Adrenal gland (tissue), 12 donors: ENCODE data around the gene ITGA1. TPM values are rescaled to one million over a fixed set of nuclear protein-coding genes. Genes with fewer than 3 reads are reported as not detected.

Experiments
- DNase-seq, 7 donors: peaks; one replicate each; pipeline ENCODE4 v3.0.0-alpha.2; 2019 to 2020
- H3K27ac ChIP-seq, 5 donors: fragments of 200-600 bp; sonication (generic) in 4 of 5; 1 replicate in 3 of 5; 2 replicates in 2 of 5; pipeline versions ENCODE4 v1.5.1 to v1.8.0; 2016 to 2020; ENCODE audit warnings: mild to moderate bottlenecking in 1 of 5
- H3K27me3 ChIP-seq: fragments of 200-600 bp; 2 replicates; pipeline ENCODE4 v1.8.0; 2021
- H3K36me3 ChIP-seq, 2 donors: fragments of 200-600 bp; replicated peaks in 1 of 2; 1 replicate in 1 of 2; 2 replicates in 1 of 2; pipeline versions ENCODE4 v1.5.1 to v1.8.0; 2018 to 2022
- H3K4me1 ChIP-seq, 2 donors: fragments of 200-600 bp; replicated peaks in 1 of 2; 1 replicate in 1 of 2; 2 replicates in 1 of 2; pipeline versions ENCODE4 v1.5.1 to v1.8.0; 2018 to 2021
- H3K4me3 ChIP-seq, 4 donors: fragments of 200-600 bp; sonication (generic) in 3 of 4; one replicate each; pipeline ENCODE4 v1.5.1; 2016 to 2018
- H3K9me3 ChIP-seq, 3 donors: fragments of 200-600 bp; sonication (generic) in 1 of 3; replicated peaks in 1 of 3; 1 replicate in 2 of 3; 2 replicates in 1 of 3; pipeline versions ENCODE4 v1.5.1 to v1.8.0; 2016 to 2021
- POLR2A ChIP-seq, 2 donors: fragments of 450-650 bp; IDR thresholded peaks; one replicate each; pipeline ENCODE4 v1.6.1; 2017; ENCODE audit warnings: antibody characterized with exemption in 2 of 2, mild to moderate bottlenecking in 2 of 2, moderate library complexity in 1 of 2
- WGBS, 4 donors: extraction: QIAGEN DNeasy Blood & Tissue Kit in 2 of 4; methylation state at CpG; one replicate each; pipeline versions ENCODE4 v1.1.5 to v1.1.7; 2013 to 2017; 5-methylcytosine and 5-hydroxymethylcytosine counted together
- intact Hi-C, 2 donors: fragments of 100-400 bp; cut with DNase I; formaldehyde crosslinking; loops; one replicate each; pipeline versions ENCODE4 v1.14.1 to v1.15.0; 2022 to 2023
- polyA plus RNA-seq, 3 donors: library from polyadenylated mRNA; stranded (reverse); fragments of 200-250 nt in 2 of 3; fragments of 350-450 nt in 1 of 3; fragmentation: Illumina TruSeq in 1 of 3; extraction: RNeasy Lipid Tissue Mini Kit (QIAGEN cat#74804) in 1 of 3; gene quantifications; one replicate each; pipeline ENCODE4 v1.2.3, GENCODE V29; 2013 to 2014
- total RNA-seq, 9 donors: library from RNA; depleted of rRNA in 4 of 9; stranded (reverse); fragments of >200 nt in 4 of 9; fragments of 120-200 nt in 1 of 9; fragmentation: NEBNext Ultra II Directional in 1 of 9; extraction: Animal tissue kit (Norgen Biotek cat#: 25700) in 1 of 9; gene quantifications; one replicate each; pipeline versions ENCODE4 v1.1.0 to v1.2.4, GENCODE V29; 2013 to 2023
- TF ChIP-seq, protein P1 (sequence below), 6 experiments: fragments of 450-650 bp in 4 of 6; fragments of 200-600 bp in 2 of 6; sonication (generic) in 1 of 6; IDR thresholded peaks; 1 replicate in 5 of 6; 2 replicates in 1 of 6; pipeline versions ENCODE4 v1.5.1 to v1.8.0; 2016 to 2021; ENCODE audit warnings: antibody characterized with exemption in 6 of 6, mild to moderate bottlenecking in 2 of 6, moderate library complexity in 1 of 6
- donor health status: healthy with polysubstance abuse.
- donor health status: Bipolar disorder and iron deficiency.
- donor health status: DM: yes; HTN: yes; CAD: no.
- donor health status: DM: no; HTN: no; CAD: no.
- donor health status: DM: no; HTN: no; CAD: no.
- donor health status: DM: yes; HTN: yes; CAD: no.

ITGA1 gene
- total and polyA plus RNA-seq, 12 donors: 30.0 to 371 (median 149) TPM

DNA sequence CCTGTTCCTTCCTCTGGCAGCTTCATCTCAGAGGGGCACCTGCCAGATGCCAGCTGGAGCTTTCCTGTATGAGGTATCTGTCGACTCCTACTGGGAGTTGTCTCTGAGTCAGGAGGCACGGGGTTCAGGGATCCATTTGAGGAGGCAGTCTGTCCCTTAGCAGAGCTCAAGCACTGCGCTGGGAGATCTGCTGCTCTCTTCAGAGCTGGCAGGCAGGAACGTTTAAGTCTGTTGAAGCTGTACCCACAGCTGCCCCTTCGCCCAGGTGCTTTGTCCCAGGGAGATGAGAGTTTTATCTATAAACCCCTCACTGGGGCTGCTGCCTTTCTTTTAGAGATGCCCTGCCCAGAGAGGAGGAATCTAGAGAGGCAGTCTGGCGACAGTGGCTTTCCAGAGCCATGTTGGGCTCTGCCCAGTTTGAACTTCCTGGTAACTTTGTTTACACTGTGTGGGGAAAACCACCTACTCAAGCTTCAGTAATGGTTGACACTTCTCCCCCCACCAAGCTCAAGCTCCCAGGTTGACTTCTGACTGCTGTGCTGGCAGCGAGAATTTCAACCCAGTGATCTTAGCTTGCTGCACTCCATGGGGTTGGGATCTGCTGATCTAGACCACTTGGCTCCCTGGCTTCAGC lies 189.7 kb downstream of the ITGA1 start:
- WGBS, 4 donors: 80 to 94% (median 90%) methylated on average over 4 to 7 of the region's 7 CpGs
- no peaks in the 10 kb centered on the region for H3K4me1 ChIP-seq
- intact Hi-C loops: no loop called here
- DNase-seq: no peak
- H3K27ac ChIP-seq: no peak overlapping the region
- H3K36me3 ChIP-seq: no peaks in the 10 kb centered on the region
- H3K9me3 ChIP-seq: no peaks in the 10 kb centered on the region
- H3K4me3 ChIP-seq: no peak overlapping the region
- H3K27me3 ChIP-seq: no peaks in the 10 kb centered on the region
- TF ChIP-seq POLR2A (IDR thresholded peaks at IDR 0.05): no peak
- TF ChIP-seq, protein P1, sequence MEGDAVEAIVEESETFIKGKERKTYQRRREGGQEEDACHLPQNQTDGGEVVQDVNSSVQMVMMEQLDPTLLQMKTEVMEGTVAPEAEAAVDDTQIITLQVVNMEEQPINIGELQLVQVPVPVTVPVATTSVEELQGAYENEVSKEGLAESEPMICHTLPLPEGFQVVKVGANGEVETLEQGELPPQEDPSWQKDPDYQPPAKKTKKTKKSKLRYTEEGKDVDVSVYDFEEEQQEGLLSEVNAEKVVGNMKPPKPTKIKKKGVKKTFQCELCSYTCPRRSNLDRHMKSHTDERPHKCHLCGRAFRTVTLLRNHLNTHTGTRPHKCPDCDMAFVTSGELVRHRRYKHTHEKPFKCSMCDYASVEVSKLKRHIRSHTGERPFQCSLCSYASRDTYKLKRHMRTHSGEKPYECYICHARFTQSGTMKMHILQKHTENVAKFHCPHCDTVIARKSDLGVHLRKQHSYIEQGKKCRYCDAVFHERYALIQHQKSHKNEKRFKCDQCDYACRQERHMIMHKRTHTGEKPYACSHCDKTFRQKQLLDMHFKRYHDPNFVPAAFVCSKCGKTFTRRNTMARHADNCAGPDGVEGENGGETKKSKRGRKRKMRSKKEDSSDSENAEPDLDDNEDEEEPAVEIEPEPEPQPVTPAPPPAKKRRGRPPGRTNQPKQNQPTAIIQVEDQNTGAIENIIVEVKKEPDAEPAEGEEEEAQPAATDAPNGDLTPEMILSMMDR (IDR thresholded peaks at IDR 0.05): no peak

DNA sequence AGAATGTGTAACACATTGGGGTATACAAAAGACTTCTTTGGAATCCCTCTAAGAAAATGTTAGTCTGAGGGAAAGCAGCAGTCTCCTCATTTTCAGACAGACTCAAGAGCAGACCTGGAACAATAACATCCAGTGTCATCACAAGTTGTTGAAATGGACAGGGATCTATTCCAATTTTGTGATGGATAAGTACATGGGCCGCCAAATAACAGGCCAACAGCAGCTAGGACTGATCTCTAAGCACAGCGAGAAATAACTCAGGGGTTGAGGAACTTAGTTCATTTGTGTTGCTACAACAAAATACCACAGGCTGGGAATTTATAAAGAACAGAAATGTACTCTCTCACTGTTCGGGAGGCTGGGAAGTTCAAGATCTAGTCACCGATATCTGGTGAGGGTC lies 193.8 kb downstream of the ITGA1 start:
- intact Hi-C loops: no loop called here
- Histone ChIP-seq H3K27me3 (no peaks in the 10 kb centered on the region), H3K27ac (no peak overlapping the region), H3K4me1 (no peaks in the 10 kb centered on the region), H3K36me3 (no peaks in the 10 kb centered on the region), H3K4me3 (no peak overlapping the region), H3K9me3 (no peaks in the 10 kb centered on the region)
- 72 to 90% (median 81%) methylated on average over 4 of the region's 4 CpGs for WGBS, 4 donors
- no peak for DNase-seq
- no peak for TF ChIP-seq POLR2A (IDR thresholded peaks at IDR 0.05)
- TF ChIP-seq, protein P1 (IDR thresholded peaks at IDR 0.05): no peak

DNA sequence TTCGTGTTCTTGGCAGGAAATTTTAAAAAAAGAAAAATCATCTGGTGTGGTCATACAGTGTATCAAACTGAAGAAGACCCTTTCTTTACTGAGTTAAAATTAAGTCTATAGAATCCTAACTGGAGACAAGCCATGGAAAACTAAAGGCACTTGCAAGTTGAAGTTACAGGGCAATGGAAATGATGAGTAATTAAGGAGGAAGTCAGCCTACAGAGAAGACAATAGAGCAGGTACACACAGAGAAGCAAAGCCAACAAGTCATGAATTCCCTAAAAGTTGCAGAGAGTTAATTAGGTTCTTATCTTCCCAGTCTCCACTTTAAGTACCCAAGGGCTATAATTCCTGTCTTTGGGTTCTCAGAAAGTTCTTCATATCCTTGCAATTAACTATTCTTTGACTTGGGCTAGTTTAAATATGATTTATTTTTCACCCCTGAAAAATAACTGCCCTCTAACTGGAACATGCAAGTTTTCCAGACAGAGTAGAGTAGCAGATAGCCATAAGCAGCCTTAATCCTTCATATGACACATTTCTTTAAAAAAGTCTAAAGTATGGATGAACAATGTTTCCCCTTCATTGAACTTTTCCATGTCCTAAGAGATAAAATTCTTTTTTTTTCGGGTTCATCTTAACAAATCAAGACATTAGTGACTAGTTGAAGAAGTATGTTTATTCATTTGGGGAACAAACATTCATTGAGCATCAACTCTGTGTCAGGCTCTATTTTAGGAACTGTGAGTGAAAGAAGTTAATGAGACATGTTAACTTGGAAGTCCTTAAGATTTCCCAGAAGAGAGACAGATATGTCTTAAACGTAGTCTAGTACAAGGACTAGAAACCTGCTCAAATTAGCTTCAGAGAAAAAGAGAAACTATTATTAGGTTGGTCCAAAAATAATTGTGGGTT lies 196.3 kb downstream of the ITGA1 start:
- peaks cover 10 to 12% of the 10 kb centered on the region in 2 donors for H3K4me1 ChIP-seq
- no peak overlapping the region for H3K4me3 ChIP-seq
- WGBS, 4 donors: 37 to 57% (median 50%) methylated on average over 3 of the region's 3 CpGs
- peak overlapping the region in 1 of 5 donors; percentile 14 for H3K27ac ChIP-seq
- no peaks in the 10 kb centered on the region for H3K36me3 ChIP-seq
- no peaks in the 10 kb centered on the region for H3K27me3 ChIP-seq
- no peaks in the 10 kb centered on the region for H3K9me3 ChIP-seq
- intact Hi-C loops: no loop called here
- TF ChIP-seq, protein P1 (IDR thresholded peaks at IDR 0.05): no peak
- no peak for TF ChIP-seq POLR2A (IDR thresholded peaks at IDR 0.05)
- no peak for DNase-seq

DNA sequence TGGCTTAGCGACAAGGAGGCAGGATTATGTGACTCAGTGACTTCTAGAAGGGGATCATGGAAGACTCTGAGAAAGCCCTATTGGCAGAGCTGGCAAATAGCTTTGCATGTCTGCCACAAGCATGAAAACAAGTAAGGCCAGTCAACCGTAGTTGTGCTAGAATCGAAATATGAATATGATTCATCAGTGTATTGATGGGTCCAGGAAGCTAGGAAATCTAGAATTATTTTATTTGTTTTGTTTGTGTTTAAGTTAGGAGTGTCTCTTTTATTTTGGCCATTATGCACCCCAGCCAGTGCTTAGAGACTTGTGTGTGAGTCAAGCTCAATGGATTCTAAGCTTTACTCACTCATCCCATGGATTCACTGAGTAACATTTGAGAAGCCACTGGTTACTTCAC lies 197.6 kb downstream of the ITGA1 start:
- peaks cover 12 to 15% of the 10 kb centered on the region in 2 donors for H3K4me1 ChIP-seq
- intact Hi-C loops: no loop called here
- H3K27me3 ChIP-seq: no peaks in the 10 kb centered on the region
- 80 to 92% (median 90%) methylated on average over 3 of the region's 3 CpGs for WGBS, 4 donors
- H3K9me3 ChIP-seq: no peaks in the 10 kb centered on the region
- TF ChIP-seq POLR2A (IDR thresholded peaks at IDR 0.05): no peak
- TF ChIP-seq, protein P1 (IDR thresholded peaks at IDR 0.05): no peak
- H3K4me3 ChIP-seq: no peak overlapping the region
- no peaks in the 10 kb centered on the region for H3K36me3 ChIP-seq
- no peak overlapping the region for H3K27ac ChIP-seq
- no peak for DNase-seq
